Measurements from ENCODE around the gene RNF19B.
"Not testable (repeated sequence)": the region's sequence is repeated elsewhere in the genome, so short reads cannot be mapped to it uniquely, and the experiment has no call there.

The RNF19B gene

DNA sequence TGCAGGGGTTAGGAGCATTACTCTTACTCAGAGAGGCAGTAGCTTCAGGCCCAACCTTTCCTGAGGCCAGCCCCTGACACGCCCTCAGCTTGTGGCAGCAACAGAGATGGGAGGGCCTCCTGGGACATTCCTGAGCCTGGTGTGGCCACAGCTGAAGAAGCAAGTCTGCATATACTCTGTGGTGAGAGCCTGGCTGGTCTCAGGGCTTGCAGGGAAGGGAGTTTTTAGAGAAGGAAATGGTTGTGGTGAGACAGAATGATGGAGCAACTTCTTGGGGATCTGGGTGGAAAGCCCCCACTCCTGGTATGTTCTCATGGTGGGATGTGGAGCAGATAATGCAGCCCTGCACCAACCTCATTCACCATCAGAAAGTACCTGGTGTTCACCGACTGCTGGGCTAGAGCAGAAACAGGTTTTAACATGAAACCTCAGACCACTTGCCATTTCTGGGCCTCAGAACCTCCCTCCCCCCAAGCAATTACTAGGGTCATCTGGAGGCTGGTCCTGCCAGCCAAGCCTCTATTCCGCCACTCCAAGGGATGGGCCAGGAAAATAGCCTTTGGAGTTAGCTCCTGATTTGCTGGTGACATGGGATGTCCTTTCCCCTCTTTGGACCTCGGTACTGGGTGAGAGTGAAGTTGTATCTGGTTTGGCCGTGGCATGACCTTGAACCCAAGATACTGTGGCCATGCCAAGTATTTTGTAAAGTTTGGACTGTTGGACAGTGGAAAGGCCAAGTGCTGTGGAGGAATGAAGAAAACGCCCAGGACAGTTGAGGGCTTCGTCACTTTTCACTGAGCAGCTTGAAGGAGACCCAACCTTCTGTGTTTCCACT is 28.1 kb upstream of the RNF19B start:
- DNase-seq, result no peak

GRCh38 chr1:32991819-32992488 is 27.3 kb upstream of the RNF19B start:
- DNase-seq, result no peak

DNA sequence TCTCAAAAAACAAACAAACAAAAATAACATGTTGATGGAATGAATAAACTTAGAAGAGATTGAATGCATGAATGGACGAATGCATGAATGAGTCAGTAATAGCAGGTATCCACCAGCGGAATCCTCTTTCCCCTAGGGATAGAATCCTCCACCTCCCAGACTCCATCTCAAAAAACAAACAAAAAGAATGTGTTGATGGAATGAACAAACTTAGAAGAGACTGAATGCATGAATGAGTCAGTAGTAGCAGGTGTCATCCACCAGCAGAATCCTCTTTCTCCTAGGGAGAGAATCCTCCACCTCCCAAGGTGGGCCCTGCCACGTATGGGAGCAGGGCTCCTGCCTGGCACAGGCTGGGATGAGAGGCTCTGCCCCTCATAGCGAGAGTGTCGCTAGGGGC is 26.8 kb upstream of the RNF19B start:
- DNase-seq, result no peak

- no peak for DNase-seq
Measured at GRCh38 chr1:32990887-32991286, 26.3 kb upstream of the RNF19B start.

- DNase-seq, result no peak
Measured at GRCh38 chr1:32989160-32990050, 24.8 kb upstream of the RNF19B start.

DNA sequence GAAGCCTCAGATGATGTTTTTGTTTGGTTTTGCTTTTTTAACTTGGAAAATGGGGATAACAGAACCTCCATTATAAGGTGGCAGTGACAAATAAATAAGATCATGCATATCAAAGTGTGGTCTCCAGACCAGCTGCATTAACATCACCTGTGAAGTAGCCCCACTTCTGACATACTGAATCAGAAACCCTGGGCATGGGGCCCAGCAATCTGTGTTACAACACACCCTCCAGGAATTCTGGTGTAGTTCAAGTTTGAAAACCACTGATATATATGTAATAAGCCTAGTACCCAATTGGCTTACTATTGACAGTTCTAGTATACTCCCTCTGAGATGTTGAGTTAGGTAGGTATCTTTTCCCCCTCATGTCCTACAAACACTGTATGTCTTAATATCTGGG is 24.1 kb upstream of the RNF19B start:
- no peak for DNase-seq

DNA sequence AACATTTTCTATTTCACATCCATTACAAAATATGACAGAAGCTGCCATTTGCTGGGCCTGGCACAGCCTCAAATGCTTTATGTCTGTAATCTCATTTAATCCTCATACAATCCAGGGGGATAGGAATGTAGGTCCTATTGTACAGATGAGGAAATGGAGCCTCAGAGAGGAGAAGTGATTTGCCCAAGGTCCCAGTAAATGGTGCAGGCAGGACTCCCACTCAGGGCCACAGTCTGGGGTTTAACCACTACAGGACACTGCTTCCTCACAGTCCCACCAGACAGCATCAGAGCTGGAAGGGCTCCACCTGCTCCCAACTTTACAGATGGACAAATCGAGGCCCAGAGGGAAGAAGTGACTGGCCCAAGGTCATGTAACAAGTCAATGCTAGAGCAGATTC is 20.6 kb upstream of the RNF19B start:
- no peak for DNase-seq

GRCh38 chr1:32984455-32985171 is 20.0 kb upstream of the RNF19B start:
- DNase-seq, result no peak

GRCh38 chr1:32984090-32984454 is 19.5 kb upstream of the RNF19B start:
- no peak for DNase-seq

- no peak for DNase-seq
Measured at GRCh38 chr1:32983020-32983419, 18.4 kb upstream of the RNF19B start.

DNA sequence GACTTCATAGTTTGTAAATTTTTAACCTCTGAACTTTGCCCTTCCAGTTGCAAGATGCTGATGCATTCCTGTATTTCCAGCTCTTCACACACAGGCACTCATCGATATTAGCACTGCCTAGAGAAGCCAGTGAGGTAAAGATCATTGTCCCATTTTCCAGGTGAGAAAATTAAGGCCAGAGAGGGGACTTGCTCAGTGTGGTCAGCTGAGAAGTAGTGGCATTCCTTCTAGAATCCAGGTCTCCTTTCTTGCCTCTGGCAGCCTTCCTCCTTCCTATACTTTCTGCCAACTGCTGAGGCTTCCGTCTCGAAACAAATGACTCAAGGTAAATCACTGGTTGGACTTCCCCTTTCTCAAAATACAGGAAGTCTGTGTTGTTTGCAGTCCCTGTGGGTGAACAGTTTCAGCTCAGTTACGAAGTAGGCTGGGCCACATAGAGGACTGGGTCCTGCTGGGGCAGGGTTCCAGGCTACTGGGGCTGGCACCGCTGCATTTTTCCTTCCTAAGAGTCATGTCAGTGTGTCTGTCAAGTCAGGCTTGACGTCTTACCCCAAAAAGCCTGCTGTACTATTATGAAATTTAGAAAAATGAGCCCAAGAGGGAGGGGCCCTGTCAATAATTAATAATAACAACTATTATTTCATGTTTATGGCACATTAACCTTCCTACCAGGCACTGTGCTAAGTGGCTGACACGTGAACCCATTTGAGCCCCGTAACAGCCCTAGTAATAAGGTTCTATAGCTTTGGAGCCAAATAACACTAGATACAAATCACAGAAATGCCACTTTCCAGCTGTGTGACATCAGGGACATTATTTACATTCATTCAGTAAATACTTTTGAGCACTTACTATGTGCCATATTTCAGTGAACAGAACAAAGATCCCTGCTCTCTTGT is 16.6 kb upstream of the RNF19B start:
- DNase-seq, result peak; percentile 9

- no peak for DNase-seq
Measured at GRCh38 chr1:32980080-32980479, 15.5 kb upstream of the RNF19B start.

DNA sequence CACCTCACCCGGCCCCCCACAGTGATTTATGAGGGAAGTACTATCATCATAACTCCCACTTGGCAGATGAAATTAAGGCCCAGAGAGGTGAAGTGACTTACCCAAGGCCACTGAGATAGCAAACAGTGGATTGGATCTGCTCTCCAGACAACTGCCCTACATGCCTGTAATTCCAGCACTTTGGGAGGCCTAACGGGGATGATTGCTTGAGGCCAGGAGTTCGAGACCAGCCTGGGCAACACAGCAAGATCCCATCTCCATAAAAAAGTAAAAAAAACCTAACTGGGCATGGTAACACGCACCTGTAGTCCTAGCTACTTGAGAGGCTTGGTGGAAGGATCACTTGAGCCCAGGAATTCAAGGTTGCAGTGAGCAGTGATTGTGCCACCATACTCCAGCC is 14.2 kb upstream of the RNF19B start:
- DNase-seq, result no peak

DNA sequence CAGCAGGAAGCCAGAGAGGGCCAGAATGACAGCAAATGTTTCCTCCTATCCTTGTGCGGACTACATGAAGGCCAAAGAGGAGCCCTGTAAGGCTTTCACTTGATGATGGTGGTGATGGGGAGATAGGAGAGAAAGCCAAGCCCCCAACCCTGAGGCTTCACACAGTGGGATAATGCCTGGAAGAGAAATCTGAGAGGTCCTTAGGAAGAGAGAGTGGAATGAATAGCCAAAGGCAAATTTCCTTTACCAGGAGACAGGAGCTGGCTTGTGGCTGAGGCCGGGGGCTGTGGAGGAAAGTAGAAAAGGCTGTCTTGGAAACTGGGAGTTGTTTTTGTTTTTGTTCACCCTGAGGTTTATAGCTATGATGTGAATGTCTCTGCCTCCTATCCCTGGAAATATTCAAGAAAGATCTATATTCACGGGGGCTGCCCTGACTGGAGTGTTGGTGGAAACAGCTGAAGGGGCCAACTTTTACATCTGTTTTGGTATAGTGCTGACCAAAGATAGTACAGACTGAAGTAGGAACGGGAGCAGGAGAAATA is 13.0 kb upstream of the RNF19B start:
- no peak for DNase-seq

DNA sequence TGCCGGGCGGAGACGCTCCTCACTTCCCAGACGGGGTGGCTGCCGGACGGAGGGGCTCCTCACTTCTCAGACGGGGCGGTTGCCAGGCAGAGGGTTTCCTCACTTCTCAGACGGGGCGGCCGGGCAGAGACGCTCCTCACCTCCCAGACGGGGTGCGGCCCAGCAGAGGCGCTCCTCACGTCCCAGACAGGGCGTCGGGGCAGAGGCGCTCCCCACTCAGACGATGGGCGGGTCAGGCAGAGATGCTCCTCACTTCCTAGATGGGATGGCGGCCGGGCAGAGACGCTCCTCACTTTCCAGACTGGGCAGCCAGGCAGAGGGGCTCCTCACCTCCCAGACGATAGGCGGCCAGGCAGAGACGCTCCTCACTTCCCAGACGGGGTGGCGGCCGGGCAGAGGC is 10.4 kb upstream of the RNF19B start:
- DNase-seq, result not testable (repeated sequence)

DNA sequence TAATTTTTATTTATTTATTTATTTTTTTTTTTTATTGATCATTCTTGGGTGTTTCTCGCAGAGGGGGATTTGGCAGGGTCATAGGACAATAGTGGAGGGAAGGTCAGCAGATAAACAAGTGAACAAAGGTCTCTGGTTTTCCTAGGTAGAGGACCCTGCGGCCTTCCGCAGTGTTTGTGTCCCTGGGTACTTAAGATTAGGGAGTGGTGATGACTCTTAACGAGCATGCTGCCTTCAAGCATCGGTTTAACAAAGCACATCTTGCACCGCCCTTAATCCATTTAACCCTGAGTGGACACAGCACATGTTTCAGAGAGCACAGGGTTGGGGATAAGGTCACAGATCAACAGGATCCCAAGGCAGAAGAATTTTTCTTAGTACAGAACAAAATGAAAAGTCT is 8.8 kb upstream of the RNF19B start:
- not testable (repeated sequence) for DNase-seq

DNA sequence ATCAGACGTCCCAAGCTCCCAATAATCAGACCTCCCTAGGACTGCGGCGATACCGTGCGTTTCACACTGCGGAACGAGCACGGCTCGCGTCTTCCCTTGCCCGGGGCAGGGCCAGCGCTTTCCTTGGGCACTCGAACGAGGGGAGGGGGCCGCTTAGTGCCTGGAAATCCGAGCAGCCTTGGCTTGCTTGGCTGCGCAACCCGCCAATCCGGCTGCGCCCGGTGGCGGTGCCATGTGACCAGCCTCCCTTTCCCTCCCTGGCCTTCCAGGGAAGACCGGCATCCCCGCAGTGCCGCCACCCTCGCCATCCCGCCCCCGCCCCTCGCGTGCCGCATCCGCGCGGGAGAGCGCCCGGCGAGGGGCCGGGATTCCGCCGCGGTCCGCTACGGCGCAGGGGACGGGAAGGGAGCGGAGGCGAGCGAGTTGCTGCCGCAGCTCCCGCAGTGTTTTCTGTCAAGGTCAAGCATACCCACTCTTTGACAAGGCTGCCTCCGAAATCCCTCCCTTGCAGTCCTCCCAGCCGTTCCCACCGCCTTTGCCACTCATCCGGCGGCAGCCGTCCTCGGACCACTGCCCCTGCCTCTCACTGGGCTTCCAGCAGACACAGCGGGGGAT is 8.3 kb upstream of the RNF19B start:
- peak; percentile 10 for DNase-seq

GRCh38 chr1:32971576-32971975 is 7.0 kb upstream of the RNF19B start:
- no peak for DNase-seq

GRCh38 chr1:32971156-32971555 is 6.5 kb upstream of the RNF19B start:
- DNase-seq, result no peak

- DNase-seq, result no peak
Measured at GRCh38 chr1:32969566-32969965, 5.0 kb upstream of the RNF19B start.
